Fibroblast of skin of right biceps (primary cell): ENCODE measurements around the gene ITGA7.

Source experiments
- DNase-seq: peaks from one replicate; pipeline ENCODE4 v3.0.0-alpha.2; 2013

Gene ITGA7

GRCh38 chr12:55718015-55718414 is 10.3 kb upstream of the ITGA7 start:
- no peak for DNase-seq

GRCh38 chr12:55717011-55718007 is 9.6 kb upstream of the ITGA7 start:
- peak; percentile 74 for DNase-seq

- no peak for DNase-seq
Measured at GRCh38 chr12:55716582-55716957, 8.9 kb upstream of the ITGA7 start.

- peak; percentile 97 for DNase-seq
Measured at GRCh38 chr12:55715833-55716581, 8.3 kb upstream of the ITGA7 start, which contains the start of gene BLOC1S1. TSS of gene BLOC1S1 (plus strand) at chr12:55716046. CDS start at chr12:55716052, 6 bp downstream.

GRCh38 chr12:55715169-55715764 is 7.6 kb upstream of the ITGA7 start:
- DNase-seq = no peak

GRCh38 chr12:55713721-55714120 is 6.0 kb upstream of the ITGA7 start:
- peak; percentile 92 for DNase-seq

- DNase-seq = no peak
Measured at GRCh38 chr12:55712700-55713415, 5.2 kb upstream of the ITGA7 start.

- DNase-seq = peak; percentile 42
Measured at GRCh38 chr12:55711786-55712553, 4.3 kb upstream of the ITGA7 start.

GRCh38 chr12:55708695-55709233 is 1.1 kb upstream of the ITGA7 start:
- DNase-seq = no peak

GRCh38 chr12:55707219-55707671 is 459 bp downstream of the ITGA7 start:
- DNase-seq = no peak

GRCh38 chr12:55706568-55707218 is 1.0 kb downstream of the ITGA7 start:
- no peak for DNase-seq

- DNase-seq = no peak
Measured at GRCh38 chr12:55705782-55706402, 1.8 kb downstream of the ITGA7 start.

GRCh38 chr12:55704824-55705718 is 2.6 kb downstream of the ITGA7 start:
- no peak for DNase-seq

GRCh38 chr12:55703901-55704761 is 3.6 kb downstream of the ITGA7 start:
- DNase-seq = no peak

GRCh38 chr12:55703288-55703687 is 4.4 kb downstream of the ITGA7 start:
- no peak for DNase-seq

- no peak for DNase-seq
Measured at GRCh38 chr12:55702861-55703260, 4.8 kb downstream of the ITGA7 start.

- DNase-seq = no peak
Measured at GRCh38 chr12:55700255-55701018, 7.3 kb downstream of the ITGA7 start.
